ENCODE results near the gene MS4A15.
A peak's percentile ranks its signal among the peaks of the same experiment; 100 is the strongest.

DNA sequence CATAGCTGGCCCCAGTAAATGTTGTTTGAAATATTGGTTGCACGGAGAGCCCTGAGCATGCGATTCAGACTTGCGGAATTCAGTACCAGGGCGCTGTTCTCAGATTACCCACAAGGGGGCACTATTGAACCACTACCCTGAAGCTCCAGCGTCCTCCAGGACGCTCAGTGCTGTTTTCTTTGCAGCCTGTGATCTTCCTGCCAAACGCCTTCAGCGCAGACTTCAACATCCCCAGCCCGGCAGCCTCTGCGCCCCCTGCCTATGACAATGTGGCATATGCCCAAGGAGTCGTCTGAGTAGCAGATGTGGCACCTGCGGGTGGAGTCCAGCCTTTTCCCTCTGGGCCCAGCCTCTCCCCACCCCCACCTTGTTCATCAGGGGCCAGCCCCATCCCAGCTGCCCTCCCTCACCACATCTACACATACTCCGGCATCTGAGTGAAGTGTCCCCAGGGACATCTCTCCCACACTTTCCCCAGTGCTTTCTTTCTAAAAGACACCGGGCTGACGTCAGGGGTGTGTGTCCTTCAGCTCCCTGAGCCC lies 18.8 kb downstream of the MS4A15 start:
- TF ChIP-seq POLR2A (IDR thresholded peaks at IDR 0.05), result no peak
- TF ChIP-seq, protein P1, sequence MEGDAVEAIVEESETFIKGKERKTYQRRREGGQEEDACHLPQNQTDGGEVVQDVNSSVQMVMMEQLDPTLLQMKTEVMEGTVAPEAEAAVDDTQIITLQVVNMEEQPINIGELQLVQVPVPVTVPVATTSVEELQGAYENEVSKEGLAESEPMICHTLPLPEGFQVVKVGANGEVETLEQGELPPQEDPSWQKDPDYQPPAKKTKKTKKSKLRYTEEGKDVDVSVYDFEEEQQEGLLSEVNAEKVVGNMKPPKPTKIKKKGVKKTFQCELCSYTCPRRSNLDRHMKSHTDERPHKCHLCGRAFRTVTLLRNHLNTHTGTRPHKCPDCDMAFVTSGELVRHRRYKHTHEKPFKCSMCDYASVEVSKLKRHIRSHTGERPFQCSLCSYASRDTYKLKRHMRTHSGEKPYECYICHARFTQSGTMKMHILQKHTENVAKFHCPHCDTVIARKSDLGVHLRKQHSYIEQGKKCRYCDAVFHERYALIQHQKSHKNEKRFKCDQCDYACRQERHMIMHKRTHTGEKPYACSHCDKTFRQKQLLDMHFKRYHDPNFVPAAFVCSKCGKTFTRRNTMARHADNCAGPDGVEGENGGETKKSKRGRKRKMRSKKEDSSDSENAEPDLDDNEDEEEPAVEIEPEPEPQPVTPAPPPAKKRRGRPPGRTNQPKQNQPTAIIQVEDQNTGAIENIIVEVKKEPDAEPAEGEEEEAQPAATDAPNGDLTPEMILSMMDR (IDR thresholded peaks at IDR 0.05), result peak; percentile 83 to 92 (median 87)

Measured in esophagus squamous epithelium (tissue), 4 donors.